ENCODE data around the gene PKN1.

The PKN1 gene

DNA sequence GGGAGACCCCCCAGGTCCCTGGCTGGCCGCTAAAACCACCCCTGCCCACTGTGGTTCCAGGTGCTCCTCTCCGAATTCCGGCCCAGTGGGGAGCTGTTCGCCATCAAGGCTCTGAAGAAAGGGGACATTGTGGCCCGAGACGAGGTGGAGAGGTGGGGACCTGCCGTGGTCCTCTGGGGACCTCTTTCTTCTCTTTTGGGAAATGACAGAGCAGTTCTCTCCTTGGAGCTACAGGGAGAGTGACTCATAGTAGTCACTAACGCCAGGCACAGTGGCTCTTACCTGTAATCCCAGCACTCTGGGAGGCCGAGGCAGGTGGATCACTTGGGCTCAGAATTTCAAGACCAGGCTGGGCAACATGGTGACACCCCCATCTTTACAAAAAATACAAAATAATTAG, 34.7 kb downstream of the PKN1 start:
- no peak for DNase-seq

GRCh38 chr19:14470031-14470876, 37.1 kb downstream of the PKN1 start:
- no peak for DNase-seq

DNA sequence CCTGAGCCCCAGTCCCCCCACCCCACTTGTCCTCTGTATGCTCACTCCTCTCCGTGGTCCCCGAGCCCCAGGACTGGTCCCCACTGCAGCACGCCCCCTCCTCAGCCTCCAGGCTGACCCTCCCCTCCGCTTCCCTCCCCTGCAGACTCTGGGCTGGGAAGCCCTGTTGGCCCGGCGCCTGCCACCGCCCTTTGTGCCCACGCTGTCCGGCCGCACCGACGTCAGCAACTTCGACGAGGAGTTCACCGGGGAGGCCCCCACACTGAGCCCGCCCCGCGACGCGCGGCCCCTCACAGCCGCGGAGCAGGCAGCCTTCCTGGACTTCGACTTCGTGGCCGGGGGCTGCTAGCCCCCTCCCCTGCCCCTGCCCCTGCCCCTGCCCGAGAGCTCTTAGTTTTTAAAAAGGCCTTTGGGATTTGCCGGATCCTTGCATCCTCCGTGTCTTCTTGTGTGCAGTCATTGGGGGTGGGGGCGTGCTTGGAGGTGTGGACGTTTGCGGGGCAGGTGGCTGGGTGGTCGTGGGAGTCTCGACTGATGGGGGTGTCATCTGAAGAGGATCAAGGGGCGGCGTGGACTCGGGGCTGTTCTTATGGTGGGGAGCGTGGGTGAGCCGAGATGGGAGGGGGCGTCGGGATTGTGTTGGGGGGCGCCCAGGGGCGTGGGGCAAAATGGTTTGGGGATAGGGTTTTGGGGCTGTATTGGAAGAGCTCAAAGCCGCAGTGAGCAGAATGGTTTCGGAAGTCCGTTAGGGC, 38.5 kb downstream of the PKN1 start:
- DNase-seq, result no peak

GRCh38 chr19:14472202-14472938, 39.3 kb downstream of the PKN1 start:
- peak; percentile 88 for DNase-seq

GRCh38 chr19:14473073-14473977, 40.2 kb downstream of the PKN1 start:
- DNase-seq, result no peak

GRCh38 chr19:14473978-14474578, 41.0 kb downstream of the PKN1 start:
- DNase-seq, result no peak

DNA sequence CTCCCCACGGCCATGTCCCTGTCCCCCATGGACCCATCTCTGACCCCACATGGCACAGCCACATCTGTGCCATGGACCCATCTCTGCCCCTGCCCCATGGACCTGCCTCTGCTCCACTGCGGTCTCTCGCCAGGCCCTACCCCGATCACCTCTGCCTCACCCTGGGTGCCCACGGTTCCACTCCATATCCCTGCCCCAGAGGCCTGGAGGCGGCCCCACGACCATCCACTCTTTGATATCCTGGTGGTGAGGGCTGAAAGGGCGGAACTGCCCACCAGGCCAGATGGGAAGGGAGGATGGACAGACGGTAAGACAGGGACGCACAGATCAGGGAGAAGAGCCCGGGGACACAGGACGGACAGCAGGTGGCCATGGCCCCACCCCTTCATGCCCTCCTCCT, 41.7 kb downstream of the PKN1 start:
- no peak for DNase-seq

- DNase-seq, result peak; percentile 19
Observed at GRCh38 chr19:14475251-14476073, 42.4 kb downstream of the PKN1 start, which contains the start of gene PTGER1. Gene PTGER1, minus strand, starts transcription at chr19:14475354. Its CDS starts 1,034 bp downstream, at chr19:14474320.

GRCh38 chr19:14476327-14476672, 43.2 kb downstream of the PKN1 start:
- no peak for DNase-seq

GRCh38 chr19:14476673-14477401, 43.7 kb downstream of the PKN1 start:
- DNase-seq, result peak; percentile 18

GRCh38 chr19:14477418-14478112, 44.5 kb downstream of the PKN1 start:
- no peak for DNase-seq

- no peak for DNase-seq
Observed at GRCh38 chr19:14478113-14478545, 45.0 kb downstream of the PKN1 start.

GRCh38 chr19:14479309-14479974, 46.3 kb downstream of the PKN1 start:
- DNase-seq, result no peak

- DNase-seq, result peak; percentile 66
Observed at GRCh38 chr19:14479975-14480699, 47.0 kb downstream of the PKN1 start.

- DNase-seq, result no peak
Observed at GRCh38 chr19:14480700-14481079, 47.6 kb downstream of the PKN1 start.

DNA sequence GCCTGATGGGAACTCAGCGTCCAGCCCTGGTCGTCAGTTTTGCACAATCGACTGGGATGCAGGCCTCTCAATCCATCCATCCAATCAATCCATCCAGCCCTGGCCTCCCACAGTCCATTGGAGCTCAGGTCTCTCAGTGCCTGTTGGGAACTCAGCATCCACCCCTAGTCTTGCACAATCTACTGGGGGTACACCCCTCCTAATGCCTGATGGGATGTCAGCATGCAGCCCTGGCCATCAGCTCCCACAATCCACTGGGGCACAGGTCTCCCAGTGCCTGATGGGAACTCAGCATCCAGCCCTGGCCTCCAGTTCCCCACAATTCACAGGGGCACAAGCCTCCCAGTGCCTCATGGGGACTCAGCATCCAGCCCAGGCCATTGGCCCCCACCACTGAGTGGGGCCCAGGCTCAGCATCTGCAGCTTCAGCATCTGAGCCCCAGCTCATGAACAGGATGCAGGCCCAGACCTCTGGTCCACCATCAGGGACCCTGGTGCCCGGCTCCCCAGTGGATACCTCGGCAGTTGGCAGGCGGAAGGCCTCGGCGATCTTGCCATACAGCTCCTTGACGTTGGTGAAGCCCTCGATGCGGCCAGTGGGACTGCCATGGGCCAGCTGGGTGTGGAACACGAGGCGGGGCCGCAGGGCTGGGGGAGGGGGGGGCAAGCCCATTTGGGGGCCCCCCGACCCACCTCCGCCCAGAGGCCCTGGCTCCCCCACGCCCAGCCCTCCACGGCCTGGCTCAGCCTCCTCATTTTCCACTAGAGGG, 49.3 kb downstream of the PKN1 start:
- no peak for DNase-seq

GRCh38 chr19:14487370-14488125, 54.4 kb downstream of the PKN1 start:
- no peak for DNase-seq

All from stimulated activated CD4-positive, alpha-beta T cell treated with anti-CD3 and anti-CD28 coated beads, Interleukin-4, amount 100 ng/mL, for 24 hours (primary cell).